Stimulated activated CD4-positive, alpha-beta T cell treated with anti-CD3 and anti-CD28 coated beads, Interleukin-1b, Interleukin-23, amount 100 ng/mL, for 48 hours (primary cell): ENCODE measurements around the gene TMEM253.

ENCODE experiments used
- DNase-seq: peaks from one replicate; pipeline ENCODE4 v3.0.0-alpha.2; 2020

The TMEM253 gene

DNA sequence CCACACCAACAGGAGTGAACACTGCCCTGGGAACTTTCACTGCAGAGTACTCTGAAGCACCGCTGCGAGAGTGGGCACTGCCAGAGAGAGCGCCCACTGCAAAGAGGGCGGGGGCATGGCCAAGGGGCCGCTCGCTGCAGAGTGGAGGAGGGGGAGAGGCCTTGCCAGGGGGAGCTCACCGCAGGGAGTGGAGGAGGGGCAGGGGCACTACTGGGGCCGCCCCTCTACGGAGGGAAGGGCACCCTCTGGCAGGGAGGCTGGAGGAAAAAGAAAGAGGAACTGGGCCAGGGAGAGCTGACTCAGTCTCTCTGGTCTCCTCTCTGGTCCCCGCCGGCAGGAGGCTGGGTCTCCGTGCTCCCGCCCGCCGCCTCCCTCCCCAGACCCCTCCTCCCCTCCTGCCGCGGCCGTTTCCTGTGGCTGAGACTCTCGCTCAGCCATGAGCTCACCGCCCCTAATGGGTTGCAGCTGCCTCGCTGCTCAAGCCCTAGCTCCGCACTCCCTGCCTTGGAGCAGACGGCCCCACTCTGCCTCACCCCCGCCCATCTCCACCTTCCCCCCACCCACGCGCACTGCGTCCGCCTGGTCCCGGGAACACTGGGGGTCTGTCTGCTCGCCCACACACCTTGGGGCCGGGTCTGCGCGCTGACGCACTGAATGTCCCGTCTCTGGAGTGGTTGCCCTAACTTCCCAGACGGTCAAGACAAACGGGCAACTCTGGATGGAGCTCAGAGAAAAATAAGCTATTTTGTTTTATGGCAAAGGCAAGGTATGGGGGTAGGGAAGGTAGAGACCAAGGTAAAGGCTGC, 29.4 kb upstream of the TMEM253 start:
- DNase-seq: peak; percentile 39

DNA sequence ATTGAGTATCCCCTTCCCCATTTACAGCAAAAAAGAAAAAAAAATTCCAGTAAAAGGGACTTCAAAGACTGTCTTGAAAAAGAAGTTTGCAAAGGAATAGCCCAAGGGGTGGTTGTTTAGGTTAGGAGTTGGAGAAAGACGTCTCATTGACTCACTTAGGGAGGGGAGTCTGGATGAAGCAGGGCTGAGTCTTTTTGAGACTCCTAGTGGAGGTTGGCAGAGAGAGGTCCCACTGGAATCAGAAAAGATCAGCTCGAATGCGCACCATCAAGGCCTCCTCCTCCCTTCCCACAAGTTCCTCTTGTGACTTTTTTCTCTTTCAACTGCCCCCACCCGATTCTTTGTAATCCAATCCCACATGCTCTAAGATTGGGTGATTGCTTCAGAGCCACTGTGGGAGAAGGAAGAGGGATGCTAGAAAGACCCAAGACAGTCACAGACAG, 28.8 kb upstream of the TMEM253 start:
- no peak for DNase-seq

DNA sequence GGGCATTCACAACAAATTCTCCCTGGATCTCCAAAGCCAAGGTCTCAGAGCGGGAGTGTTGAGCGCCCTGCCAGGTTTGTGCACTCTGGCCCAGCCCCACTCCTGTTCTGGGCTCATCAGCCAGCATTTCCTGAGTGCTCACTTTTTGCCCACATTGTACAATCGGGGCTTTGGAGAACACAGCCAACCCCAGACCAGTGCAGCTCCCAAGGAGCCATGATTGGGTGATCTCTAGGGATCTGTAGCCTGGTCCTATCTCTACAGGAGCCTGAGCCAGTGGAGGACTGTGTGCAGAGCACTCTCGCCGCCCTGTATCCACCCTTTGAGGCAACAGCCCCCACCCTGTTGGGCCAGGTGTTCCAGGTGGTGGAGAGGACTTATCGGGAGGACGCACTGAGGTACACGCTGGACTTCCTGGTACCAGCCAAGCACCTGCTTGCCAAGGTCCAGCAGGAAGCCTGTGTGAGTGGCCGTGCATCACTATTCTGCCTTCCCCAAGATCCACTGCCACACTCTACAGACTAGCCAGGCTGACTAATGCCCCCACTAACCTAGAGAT, 28.0 kb upstream of the TMEM253 start:
- no peak for DNase-seq

DNA sequence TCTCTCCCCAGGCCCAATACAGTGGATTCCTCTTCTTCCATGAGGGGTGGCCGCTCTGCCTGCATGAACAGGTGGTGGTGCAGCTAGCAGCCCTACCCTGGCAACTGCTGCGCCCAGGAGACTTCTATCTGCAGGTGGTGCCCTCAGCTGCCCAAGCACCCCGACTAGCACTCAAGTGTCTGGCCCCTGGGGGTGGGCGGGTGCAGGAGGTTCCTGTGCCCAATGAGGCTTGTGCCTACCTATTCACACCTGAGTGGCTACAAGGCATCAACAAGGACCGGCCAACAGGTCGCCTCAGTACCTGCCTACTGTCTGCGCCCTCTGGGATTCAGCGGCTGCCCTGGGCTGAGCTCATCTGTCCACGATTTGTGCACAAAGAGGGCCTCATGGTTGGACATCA, 26.9 kb upstream of the TMEM253 start:
- no peak for DNase-seq

DNA sequence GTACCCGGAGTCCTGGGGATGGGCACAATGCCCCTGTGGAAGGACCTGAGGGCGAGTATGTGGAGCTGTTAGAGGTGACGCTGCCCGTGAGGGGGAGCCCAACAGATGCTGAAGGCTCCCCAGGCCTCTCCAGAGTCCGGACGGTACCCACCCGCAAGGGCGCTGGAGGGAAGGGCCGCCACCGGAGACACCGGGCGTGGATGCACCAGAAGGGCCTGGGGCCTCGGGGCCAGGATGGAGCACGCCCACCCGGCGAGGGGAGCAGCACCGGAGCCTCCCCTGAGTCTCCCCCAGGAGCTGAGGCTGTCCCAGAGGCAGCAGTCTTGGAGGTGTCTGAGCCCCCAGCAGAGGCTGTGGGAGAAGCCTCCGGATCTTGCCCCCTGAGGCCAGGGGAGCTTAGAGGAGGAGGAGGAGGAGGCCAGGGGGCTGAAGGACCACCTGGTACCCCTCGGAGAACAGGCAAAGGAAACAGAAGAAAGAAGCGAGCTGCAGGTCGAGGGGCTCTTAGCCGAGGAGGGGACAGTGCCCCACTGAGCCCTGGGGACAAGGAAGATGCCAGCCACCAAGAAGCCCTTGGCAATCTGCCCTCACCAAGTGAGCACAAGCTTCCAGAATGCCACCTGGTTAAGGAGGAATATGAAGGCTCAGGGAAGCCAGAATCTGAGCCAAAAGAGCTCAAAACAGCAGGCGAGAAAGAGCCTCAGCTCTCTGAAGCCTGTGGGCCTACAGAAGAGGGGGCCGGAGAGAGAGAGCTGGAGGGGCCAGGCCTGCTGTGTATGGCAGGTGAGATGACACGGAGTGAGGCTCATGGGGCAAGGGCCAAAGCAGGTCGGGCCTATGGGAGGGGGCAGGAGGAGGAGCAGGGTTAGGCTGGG, 26.2 kb upstream of the TMEM253 start:
- no peak for DNase-seq

DNA sequence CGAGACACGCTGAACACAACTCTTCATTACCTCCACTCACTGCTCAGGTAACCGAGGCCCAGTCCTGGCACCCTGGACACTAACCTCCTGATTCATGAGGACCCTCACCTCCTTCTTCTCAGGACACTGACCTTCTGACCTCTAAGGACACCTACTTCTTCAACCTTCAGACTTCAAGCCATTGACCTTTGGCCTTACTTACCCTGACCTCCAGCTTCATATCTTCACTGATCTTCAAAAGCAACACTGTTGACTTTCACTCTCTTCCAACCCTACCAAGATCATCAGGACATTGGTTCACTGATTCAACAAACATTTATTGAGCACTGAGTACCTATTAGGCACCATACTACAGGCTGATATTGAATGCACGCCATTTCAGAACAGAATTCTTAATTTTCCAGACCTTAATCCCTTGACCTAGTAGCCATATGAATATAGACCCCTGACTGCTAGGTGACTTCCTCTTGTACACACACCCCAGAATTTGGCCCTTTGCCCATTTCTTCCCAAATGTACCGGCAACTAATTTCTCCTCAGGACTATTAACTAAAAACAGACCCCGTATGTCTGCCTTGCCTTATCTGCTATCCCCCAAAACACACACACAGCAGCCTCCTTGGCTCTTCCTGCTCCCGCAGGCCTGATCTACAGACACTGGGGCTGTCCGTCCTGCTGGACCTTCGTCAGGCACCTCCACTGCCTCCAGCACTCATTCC, 25.0 kb upstream of the TMEM253 start:
- DNase-seq: no peak

DNA sequence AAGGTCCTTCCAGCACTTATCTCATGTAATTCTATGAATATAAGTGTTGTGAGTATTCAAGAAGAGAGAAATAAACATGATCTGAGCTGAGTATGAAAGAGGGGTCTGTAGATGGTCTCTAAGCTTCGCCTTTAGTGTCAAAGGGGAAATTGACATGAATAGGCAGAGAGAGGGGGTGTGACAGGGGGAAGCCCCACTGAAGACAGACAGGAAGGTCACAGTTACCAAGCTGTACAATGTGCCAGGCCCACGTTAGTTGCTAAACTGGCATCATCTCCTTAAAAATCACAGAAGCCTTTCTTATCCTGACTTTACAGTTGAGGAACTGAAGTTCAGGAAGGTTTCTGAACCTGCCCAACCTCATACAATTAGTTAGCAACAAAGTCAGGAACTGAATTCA, 23.2 kb upstream of the TMEM253 start:
- no peak for DNase-seq

DNA sequence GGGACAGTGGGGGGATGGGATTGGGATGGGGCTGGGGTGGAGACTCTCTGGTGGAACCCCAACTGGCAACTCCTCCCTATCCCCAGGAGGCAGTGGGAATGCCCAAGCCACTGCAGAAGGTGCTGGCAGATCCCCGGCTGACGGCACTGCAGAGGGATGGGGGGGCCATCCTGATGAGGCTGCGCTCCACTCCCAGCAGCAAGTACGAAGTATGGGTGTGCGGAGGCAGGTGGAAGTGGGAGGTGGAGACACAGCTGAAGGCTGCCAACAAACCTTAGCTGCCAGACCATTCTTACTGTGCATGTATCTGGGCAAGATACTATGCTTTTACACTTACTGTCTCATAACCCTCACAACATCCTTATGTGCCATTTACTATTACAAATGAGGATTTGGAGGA, 22.6 kb upstream of the TMEM253 start:
- no peak for DNase-seq

DNA sequence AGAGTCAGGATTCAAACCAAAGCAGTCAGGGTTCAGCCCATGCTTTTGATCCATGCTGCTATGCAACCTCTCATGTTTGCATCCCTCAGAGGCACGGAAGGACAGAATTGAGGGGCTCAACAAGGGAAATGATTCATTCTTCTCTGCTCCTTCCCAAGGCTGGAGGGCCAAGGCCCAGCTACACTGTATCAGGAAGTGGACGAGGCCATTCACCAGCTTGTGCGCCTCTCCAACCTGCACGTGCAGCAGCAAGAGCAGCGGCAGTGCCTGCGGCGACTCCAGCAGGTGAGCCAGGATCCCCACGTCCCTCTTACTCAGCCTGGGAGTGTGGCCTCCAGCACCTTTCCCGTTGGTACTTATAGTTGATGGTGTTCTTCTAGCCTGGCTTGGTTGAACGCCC, 22.1 kb upstream of the TMEM253 start:
- no peak for DNase-seq

DNA sequence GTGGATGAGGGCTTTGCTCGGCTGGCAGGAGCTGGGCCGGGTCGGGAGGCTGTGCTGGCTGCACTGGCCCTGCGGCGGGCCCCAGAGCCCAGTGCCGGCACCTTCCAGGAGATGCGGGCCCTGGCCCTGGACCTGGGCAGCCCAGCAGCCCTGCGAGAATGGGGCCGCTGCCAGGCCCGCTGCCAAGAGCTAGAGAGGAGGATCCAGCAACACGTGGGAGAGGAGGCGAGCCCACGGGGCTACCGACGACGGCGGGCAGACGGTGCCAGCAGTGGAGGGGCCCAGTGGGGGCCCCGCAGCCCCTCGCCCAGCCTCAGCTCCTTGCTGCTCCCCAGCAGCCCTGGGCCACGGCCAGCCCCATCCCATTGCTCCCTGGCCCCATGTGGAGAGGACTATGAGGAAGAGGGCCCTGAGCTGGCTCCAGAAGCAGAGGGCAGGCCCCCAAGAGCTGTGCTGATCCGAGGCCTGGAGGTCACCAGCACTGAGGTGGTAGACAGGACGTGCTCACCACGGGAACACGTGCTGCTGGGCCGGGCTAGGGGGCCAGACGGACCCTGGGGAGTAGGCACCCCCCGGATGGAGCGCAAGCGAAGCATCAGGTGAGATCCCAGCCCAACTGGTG, 19.2 kb upstream of the TMEM253 start:
- no peak for DNase-seq

DNA sequence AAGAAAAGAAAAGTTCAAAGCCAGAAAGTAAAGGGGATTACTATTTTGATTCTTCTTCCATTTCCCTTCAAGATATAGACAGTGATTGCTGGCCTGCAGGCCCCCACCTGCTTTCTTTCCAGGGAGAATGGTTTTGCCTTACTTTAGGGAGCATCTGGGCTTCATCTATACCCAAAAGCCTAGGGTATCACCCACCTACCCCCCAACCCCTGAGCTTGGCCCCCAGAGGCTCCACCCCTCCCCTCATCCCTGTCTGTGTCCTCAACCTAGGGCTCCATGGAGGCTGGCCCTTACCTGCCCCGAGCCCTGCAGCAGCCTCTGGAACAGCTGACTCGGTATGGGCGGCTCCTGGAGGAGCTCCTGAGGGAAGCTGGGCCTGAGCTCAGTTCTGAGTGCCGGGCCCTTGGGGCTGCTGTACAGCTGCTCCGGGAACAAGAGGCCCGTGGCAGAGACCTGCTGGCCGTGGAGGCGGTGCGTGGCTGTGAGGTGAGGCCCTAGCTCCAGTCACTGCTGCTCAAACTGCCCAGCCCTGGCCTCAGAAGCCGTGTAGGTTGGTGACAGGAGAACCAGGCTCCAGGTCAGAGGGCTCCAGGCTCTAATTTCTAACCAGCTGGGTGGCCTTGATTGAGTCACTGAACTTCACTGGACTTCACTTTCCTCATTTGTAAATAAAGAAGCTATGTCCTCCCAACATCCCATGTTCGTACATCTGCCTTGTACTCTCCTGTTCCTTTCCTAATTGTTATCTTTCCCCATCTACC, 17.1 kb upstream of the TMEM253 start:
- no peak for DNase-seq

DNA sequence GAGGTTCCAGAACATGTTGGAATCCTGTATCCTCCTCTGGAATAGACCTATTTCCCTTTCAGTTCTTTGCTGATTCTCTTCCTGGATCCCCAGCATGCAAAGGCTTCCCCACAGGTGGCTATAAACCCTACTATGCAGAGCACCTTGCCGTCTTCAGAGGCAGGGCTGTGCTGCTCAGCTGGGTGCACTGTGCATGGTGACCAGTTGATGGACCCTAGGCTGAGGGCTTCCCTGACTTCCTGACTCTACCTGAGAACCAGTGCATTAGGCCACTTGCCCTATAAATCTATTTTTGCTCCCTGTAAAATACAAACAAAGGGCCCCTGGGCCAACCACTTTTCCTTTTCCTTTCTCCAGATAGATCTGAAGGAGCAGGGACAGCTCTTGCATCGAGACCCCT, 16.5 kb upstream of the TMEM253 start:
- DNase-seq: no peak

DNA sequence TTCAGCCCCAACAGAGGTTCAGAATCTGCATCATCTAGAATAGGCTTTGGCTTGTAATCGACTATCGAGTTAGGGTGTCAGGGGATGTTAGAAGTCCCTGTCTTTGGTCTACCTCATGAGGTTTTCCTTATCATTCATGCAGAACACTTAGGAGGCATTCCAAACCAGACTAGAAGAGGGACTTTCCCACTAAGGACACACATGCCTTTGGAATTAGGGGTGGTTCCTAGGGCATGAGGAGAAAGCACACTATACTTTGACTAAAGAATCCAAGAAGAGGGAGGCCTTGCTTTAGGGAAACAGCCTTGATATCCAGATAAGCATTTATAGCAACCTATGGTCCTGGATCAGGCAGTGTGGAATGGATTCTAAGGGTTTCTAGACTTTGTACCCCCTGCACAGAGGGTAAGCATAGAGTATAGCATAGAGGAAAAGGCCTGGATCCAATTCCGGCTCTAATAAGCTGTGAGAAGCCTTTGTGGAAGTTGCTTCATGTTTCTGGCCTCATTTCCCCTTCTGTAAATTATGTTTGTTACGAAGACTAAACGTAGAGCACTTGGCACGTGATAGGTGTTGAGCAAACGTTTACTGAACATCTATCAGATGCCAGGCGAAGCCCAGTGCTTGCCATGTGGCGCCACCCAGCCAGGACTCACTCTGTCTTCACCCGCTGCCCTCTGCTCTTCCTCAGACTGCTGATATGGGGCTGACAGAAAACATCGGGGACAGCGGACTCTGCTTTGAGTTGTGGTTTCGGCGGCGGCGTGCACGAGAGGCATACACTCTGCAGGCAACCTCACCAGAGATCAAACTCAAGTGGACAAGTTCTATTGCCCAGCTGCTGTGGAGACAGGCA, 15.6 kb upstream of the TMEM253 start:
- DNase-seq: no peak

DNA sequence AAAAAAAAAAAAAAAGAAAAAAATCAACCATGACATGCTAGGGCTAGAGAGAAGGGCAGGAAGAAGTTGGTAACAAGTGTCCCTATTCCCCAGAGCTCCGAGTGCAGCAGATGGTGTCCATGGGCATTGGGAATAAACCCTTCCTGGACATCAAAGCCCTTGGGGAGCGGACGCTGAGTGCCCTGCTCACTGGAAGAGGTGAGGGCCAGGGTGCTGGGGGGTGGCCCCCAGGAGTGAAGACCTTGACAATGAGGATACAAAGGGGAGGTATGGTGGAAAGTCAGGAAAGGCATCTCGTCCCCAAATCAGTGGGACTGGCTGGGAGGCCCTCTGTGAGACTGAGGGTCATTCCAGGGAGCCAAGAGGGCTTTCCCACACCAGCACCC, 14.0 kb upstream of the TMEM253 start:
- DNase-seq: no peak

DNA sequence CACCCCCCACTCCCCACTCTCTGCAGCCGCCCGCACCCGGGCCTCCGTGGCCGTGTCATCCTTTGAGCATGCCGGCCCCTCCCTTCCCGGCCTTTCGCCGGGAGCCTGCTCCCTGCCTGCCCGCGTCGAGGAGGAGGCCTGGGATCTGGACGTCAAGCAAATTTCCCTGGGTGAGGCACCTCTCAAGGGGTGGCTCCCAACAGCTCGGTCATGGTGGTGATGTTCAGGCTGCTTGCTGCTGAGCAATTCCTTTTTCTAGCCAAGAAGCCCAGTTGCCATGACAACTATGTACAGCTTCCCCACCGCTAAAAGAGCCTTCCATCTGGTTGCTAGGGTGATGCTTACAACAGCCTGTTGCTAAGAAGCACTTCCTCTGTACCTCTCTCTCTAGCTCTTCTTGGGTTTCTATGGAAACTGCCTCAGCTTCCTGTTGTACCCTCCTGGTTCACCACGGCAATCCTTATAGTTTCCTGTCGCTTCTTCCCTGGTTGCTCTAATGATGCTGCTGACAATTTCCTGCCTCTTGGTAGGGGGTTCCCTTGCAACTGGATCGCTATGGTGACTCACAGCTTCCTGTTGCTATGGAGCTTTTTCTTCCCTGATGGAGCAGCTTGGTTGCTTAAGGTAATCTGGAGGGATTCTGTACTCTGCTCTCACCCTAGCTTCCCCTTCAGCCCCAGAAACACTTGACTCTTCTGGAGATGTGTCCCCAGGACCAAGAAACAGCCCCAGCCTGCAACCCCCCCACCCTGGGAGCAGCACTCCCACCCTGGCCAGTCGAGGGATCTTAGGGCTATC, 13.4 kb upstream of the TMEM253 start:
- DNase-seq: peak; percentile 52

DNA sequence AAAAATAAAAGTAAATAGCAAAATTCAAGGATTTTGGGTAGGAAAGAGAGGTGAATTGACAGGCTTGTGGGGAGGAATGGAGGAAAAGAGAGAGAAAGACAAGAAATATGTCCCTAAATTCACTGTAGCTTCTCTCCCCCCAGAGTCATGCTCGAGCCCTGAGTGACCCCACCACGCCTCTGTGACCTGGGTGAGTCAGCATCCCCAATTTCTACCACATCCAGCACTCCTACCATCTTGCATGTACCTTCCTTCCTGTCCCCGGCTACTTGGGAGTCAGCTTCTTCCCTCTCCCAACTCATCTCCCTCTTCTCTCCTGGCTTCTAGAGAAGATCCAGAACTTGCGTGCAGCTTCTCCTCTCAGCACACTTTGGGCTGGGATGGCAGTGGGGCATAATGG, 12.2 kb upstream of the TMEM253 start:
- DNase-seq: no peak

DNA sequence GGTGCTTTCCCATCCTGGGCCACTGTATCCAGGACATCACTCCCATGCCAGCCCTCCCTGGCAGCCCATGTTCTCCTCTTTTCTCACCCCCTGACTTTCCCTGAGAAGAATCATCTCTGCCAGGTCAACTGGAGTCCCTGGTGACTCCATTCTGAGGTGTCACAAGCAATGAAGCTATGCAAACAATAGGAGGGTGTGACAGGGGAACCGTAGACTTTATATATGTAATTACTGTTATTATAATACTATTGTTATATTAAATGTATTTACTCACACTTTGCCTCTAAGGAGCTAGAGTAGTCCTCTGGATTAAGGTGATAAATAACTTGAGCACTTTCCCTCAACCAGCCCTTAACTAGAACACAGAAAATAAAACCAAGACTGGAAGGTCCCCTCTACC, 11.6 kb upstream of the TMEM253 start:
- DNase-seq: no peak

DNA sequence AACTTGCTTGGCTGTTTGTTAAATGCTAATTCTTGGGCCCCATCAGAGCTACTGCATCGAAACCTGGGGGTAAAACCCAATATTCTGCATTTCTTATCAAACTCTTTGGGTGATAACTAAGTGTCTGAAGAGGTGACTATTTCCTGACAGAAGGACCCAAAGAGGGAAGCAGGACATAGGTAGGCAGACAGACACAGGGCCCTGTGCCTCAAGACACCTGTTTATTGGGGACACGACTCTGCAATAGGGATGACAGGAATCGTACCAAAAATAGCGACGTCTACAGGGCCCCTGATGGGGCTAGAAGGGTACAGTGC, 11.0 kb upstream of the TMEM253 start:
- DNase-seq: no peak

DNA sequence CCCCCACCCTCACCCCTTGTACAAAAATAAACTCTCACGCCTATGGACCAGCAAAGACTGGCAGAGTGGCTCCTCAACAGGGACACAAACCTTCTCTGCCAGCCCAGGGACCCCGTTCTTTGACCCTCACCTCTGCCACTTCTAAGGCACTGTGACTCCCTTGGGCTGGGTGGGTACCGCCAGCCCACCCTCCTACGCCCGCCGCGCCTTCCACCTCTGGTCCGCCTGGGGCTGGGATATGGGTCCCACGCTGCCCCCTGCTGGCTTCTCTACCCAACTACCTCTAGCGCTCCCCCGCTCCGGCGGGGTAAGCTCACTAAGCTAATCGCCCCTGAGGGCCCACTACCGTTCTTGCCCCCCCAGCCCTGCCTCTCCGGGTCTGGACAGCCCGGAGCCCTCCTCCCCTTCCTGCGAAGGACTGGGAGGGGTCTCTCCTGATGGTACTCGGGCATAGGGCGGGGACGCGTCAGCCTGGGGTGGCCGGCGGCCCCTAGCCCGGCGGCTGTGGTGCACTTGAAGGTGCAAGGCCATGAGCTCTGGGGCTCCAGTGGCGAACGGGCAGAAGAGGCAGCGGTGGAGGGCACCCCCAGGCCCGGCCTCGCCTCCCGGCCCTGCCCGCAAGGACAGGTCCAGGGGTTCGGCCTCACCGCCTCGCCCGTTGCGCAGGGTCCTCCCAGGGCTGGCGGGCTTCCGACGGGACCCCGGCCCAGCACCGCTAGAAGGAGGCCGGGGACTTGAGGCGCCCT, 10.5 kb upstream of the TMEM253 start:
- DNase-seq: no peak
